HEK293 (cell line): ENCODE data around the gene PAQR6.

ENCODE experiments used
- GFI1B ChIP-seq: fragments of 450-650 bp; formaldehyde crosslinking; IDR thresholded peaks from 2 replicates; pipeline ENCODE4 v1.5.1; 2016; ENCODE audit warnings: missing biosample characterization, missing genetic modification characterization
- GLIS1 ChIP-seq: fragments of 450-650 bp; formaldehyde crosslinking; IDR thresholded peaks from 2 replicates; pipeline ENCODE4 v1.5.1; 2016; ENCODE audit warnings: missing biosample characterization, missing genetic modification characterization
- GLIS2 ChIP-seq: fragments of 450-650 bp; formaldehyde crosslinking; IDR thresholded peaks from 2 replicates; pipeline ENCODE4 v1.5.1; 2016; ENCODE audit warnings: missing biosample characterization, missing genetic modification characterization
- HOXA7 ChIP-seq: sonication (generic); formaldehyde crosslinking; IDR thresholded peaks from 2 replicates; pipeline ENCODE4 v1.8.1; 2022; ENCODE audit warnings: missing genetic modification reagents, borderline replicate concordance
- KLF10 ChIP-seq: fragments of 450-650 bp; IDR thresholded peaks from 2 replicates; pipeline ENCODE4 v1.5.1; 2018; ENCODE audit warnings: missing biosample characterization, mild to moderate bottlenecking, missing genetic modification characterization
- SP3 ChIP-seq: fragments of 450-650 bp; formaldehyde crosslinking; IDR thresholded peaks from 2 replicates; pipeline ENCODE4 v1.5.1; 2016; ENCODE audit warnings: missing biosample characterization, missing genetic modification characterization
- ZBTB20 ChIP-seq: fragments of 450-650 bp; formaldehyde crosslinking; IDR thresholded peaks from 2 replicates; pipeline ENCODE4 v1.5.1; 2016; ENCODE audit warnings: missing biosample characterization, missing genetic modification characterization
- ZFP41 ChIP-seq: fragments of 450-650 bp; formaldehyde crosslinking; IDR thresholded peaks from 2 replicates; pipeline ENCODE4 v1.5.1; 2016; ENCODE audit warnings: missing biosample characterization, missing genetic modification characterization, borderline replicate concordance
- ZFP69B ChIP-seq: fragments of 450-650 bp; formaldehyde crosslinking; IDR thresholded peaks from 2 replicates; pipeline ENCODE4 v1.5.1; 2016; ENCODE audit warnings: missing biosample characterization, missing genetic modification characterization
- ZNF10 ChIP-seq: fragments of 450-650 bp; formaldehyde crosslinking; IDR thresholded peaks from 2 replicates; pipeline ENCODE4 v1.5.1; 2017; ENCODE audit warnings: missing biosample characterization, missing genetic modification characterization
- ZNF112 ChIP-seq: fragments of 450-650 bp; formaldehyde crosslinking; IDR thresholded peaks from 2 replicates; pipeline ENCODE4 v1.5.0; 2017; ENCODE audit warnings: missing biosample characterization, missing genetic modification characterization
- ZNF146 ChIP-seq: fragments of 450-650 bp; formaldehyde crosslinking; IDR thresholded peaks from 2 replicates; pipeline ENCODE4 v1.5.1; 2016; ENCODE audit warnings: missing biosample characterization, missing genetic modification characterization
- ZNF157 ChIP-seq: fragments of 450-650 bp; formaldehyde crosslinking; IDR thresholded peaks from 2 replicates; pipeline ENCODE4 v1.5.1; 2016; ENCODE audit warnings: missing biosample characterization, missing genetic modification characterization
- ZNF169 ChIP-seq: fragments of 450-650 bp; formaldehyde crosslinking; IDR thresholded peaks from 2 replicates; pipeline ENCODE4 v1.5.1; 2016; ENCODE audit warnings: missing biosample characterization, missing genetic modification characterization
- ZNF174 ChIP-seq: fragments of 450-650 bp; formaldehyde crosslinking; IDR thresholded peaks from 2 replicates; pipeline ENCODE4 v1.5.0; 2017; ENCODE audit warnings: missing biosample characterization, mild to moderate bottlenecking, missing genetic modification characterization
- ZNF214 ChIP-seq: fragments of 450-650 bp; formaldehyde crosslinking; IDR thresholded peaks from 2 replicates; pipeline ENCODE4 v1.5.1; 2017; ENCODE audit warnings: missing biosample characterization, mild to moderate bottlenecking, missing genetic modification characterization, borderline replicate concordance
- ZNF221 ChIP-seq: fragments of 450-650 bp; formaldehyde crosslinking; IDR thresholded peaks from 2 replicates; pipeline ENCODE4 v1.5.1; 2017; ENCODE audit warnings: missing biosample characterization, missing genetic modification characterization, borderline replicate concordance
- ZNF23 ChIP-seq: fragments of 450-650 bp; formaldehyde crosslinking; IDR thresholded peaks from 2 replicates; pipeline ENCODE4 v1.5.1; 2016; ENCODE audit warnings: missing biosample characterization, missing genetic modification characterization, borderline replicate concordance
- ZNF24 ChIP-seq: fragments of 450-650 bp; formaldehyde crosslinking; IDR thresholded peaks from 2 replicates; pipeline ENCODE4 v1.5.1; 2016; ENCODE audit warnings: missing biosample characterization, missing genetic modification characterization
- ZNF596 ChIP-seq: fragments of 450-650 bp; IDR thresholded peaks from 2 replicates; pipeline ENCODE4 v1.5.0; 2018; ENCODE audit warnings: missing biosample characterization, mild to moderate bottlenecking, missing genetic modification characterization, moderate library complexity
- ZNF776 ChIP-seq: fragments of 450-650 bp; formaldehyde crosslinking; IDR thresholded peaks from 2 replicates; pipeline ENCODE4 v1.5.0; 2017; ENCODE audit warnings: missing biosample characterization, missing genetic modification characterization, borderline replicate concordance
- TF ChIP-seq, protein P1 (sequence below): fragments of 450-650 bp; formaldehyde crosslinking; conservative IDR thresholded peaks from 2 replicates; pipeline ENCODE4 v1.5.1; 2016; ENCODE audit warnings: low read depth, missing biosample characterization, missing genetic modification characterization
- TF ChIP-seq, protein P2 (sequence below): fragments of 450-650 bp; formaldehyde crosslinking; IDR thresholded peaks from 2 replicates; pipeline ENCODE4 v1.5.1; 2016; ENCODE audit warnings: missing biosample characterization, missing genetic modification characterization

Gene PAQR6

GRCh38 chr1:156295391-156295947 is 47.6 kb upstream of the PAQR6 start, which contains the start of gene GLMP (continued):
- TF ChIP-seq, protein P1, sequence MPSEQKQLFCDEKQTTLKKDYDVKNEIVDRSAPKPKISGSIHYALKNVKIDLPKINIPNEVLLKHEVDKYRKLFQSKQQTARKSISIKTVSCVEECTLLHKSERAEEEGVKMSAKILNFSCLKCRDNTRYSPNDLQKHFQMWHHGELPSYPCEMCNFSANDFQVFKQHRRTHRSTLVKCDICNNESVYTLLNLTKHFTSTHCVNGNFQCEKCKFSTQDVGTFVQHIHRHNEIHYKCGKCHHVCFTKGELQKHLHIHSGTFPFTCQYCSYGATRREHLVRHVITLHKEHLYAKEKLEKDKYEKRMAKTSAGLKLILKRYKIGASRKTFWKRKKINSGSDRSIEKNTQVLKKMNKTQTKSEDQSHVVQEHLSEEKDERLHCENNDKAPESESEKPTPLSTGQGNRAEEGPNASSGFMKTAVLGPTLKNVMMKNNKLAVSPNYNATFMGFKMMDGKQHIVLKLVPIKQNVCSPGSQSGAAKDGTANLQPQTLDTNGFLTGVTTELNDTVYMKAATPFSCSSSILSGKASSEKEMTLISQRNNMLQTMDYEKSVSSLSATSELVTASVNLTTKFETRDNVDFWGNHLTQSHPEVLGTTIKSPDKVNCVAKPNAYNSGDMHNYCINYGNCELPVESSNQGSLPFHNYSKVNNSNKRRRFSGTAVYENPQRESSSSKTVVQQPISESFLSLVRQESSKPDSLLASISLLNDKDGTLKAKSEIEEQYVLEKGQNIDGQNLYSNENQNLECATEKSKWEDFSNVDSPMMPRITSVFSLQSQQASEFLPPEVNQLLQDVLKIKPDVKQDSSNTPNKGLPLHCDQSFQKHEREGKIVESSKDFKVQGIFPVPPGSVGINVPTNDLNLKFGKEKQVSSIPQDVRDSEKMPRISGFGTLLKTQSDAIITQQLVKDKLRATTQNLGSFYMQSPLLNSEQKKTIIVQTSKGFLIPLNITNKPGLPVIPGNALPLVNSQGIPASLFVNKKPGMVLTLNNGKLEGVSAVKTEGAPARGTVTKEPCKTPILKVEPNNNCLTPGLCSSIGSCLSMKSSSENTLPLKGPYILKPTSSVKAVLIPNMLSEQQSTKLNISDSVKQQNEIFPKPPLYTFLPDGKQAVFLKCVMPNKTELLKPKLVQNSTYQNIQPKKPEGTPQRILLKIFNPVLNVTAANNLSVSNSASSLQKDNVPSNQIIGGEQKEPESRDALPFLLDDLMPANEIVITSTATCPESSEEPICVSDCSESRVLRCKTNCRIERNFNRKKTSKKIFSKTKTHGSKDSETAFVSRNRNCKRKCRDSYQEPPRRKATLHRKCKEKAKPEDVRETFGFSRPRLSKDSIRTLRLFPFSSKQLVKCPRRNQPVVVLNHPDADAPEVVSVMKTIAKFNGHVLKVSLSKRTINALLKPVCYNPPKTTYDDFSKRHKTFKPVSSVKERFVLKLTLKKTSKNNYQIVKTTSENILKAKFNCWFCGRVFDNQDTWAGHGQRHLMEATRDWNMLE: no peak
- TF ChIP-seq ZNF146 (tag by site-specific recombination): no peak
- TF ChIP-seq ZNF174: no peak
- TF ChIP-seq ZNF112 (tag by site-specific recombination): no peak
- peak; percentile 54; the same call in 1 of the 2 replicates for TF ChIP-seq ZNF24
- peak; percentile 36; the same call in 1 of the 2 replicates for TF ChIP-seq KLF10
- no peak for TF ChIP-seq ZNF169 (tag by site-specific recombination)
- no peak for TF ChIP-seq ZNF776 (tag by site-specific recombination)
- no peak for TF ChIP-seq ZNF221 (tag by site-specific recombination)
- TF ChIP-seq ZNF10 (tag by site-specific recombination): no peak
- TF ChIP-seq ZNF596 (tag by site-specific recombination): no peak
- no peak for TF ChIP-seq HOXA7
- peak; percentile 66 for TF ChIP-seq SP3 (tag by site-specific recombination)
- TF ChIP-seq ZNF214 (tag by site-specific recombination): no peak
- TF ChIP-seq, protein P2, sequence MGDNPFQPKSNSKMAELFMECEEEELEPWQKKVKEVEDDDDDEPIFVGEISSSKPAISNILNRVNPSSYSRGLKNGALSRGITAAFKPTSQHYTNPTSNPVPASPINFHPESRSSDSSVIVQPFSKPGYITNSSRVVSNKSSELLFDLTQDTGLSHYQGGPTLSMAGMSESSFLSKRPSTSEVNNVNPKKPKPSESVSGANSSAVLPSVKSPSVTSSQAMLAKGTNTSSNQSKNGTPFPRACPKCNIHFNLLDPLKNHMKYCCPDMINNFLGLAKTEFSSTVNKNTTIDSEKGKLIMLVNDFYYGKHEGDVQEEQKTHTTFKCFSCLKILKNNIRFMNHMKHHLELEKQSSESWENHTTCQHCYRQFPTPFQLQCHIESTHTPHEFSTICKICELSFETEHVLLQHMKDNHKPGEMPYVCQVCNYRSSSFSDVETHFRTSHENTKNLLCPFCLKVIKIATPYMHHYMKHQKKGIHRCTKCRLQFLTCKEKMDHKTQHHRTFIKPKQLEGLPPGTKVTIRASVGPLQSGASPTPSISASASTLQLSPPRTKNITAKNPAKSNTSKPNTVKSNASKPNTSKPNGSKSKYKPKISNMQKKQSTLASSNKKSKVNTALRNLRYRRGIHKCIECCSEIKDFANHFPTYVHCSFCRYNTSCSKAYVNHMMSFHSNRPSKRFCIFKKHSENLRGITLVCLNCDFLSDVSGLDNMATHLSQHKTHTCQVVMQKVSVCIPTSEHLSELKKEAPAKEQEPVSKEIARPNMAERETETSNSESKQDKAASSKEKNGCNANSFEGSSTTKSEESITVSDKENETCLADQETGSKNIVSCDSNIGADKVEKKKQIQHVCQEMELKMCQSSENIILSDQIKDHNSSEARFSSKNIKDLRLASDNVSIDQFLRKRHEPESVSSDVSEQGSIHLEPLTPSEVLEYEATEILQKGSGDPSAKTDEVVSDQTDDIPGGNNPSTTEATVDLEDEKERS (tag by site-specific recombination): no peak
- no peak for TF ChIP-seq ZFP41 (tag by site-specific recombination)
- no peak for TF ChIP-seq ZNF23 (tag by site-specific recombination)
- TF ChIP-seq GLIS1 (tag by site-specific recombination): no peak
- no peak for TF ChIP-seq ZNF157 (tag by site-specific recombination)
- TF ChIP-seq ZBTB20: no peak
- no peak for TF ChIP-seq GLIS2 (tag by site-specific recombination)
- TF ChIP-seq GFI1B: no peak
- TF ChIP-seq ZFP69B (tag by site-specific recombination): no peak
